SK-N-SH treated with all-trans-retinoic acid at 6 μM for 48 hours (cell line): ENCODE measurements around the gene PLEKHH1.

Experiments
- ATAC-seq: fragments of 200-7000 bp; cut with Tn5 transposase; 3 replicates; pipeline ENCODE4 v1.9.1; 2020; ENCODE audit warnings: mild to moderate bottlenecking, moderate library complexity
- ARNTL ChIP-seq: fragments of 450-650 bp; formaldehyde crosslinking; IDR thresholded peaks from 2 replicates; pipeline ENCODE4 v1.5.0; 2020; ENCODE audit warnings: low read depth, mild to moderate bottlenecking, moderate library complexity, borderline replicate concordance
- BACH2 ChIP-seq: fragments of 250-450 bp; sonication (Bioruptor Pico); IDR thresholded peaks from 2 replicates; pipeline ENCODE4 v1.9.0; 2021; ENCODE audit warnings: mild to moderate bottlenecking, borderline replicate concordance
- CSDC2 ChIP-seq: fragments of 250-450 bp; sonication (Bioruptor Pico); IDR thresholded peaks from 2 replicates; pipeline ENCODE4 v1.5.0; 2020; ENCODE audit warnings: mild to moderate bottlenecking, moderate library complexity
- CSRNP3 ChIP-seq: fragments of 250-450 bp; sonication (Bioruptor Pico); IDR thresholded peaks from 2 replicates; pipeline ENCODE4 v1.5.1; 2021; ENCODE audit warnings: mild to moderate bottlenecking, moderate library complexity
- GLIS3 ChIP-seq: fragments of 250-450 bp; sonication (Bioruptor Pico); IDR thresholded peaks from 2 replicates; pipeline ENCODE4 v1.5.0; 2020; ENCODE audit warnings: mild to moderate bottlenecking, moderate library complexity
- ISL1 ChIP-seq: fragments of 250-450 bp; sonication (Bioruptor Pico); IDR thresholded peaks from 2 replicates; pipeline ENCODE4 v2.1.2; 2022; ENCODE audit warnings: mild to moderate bottlenecking, moderate library complexity
- OSR1 ChIP-seq: fragments of 250-450 bp; sonication (Bioruptor Pico); IDR thresholded peaks from 2 replicates; pipeline ENCODE4 v1.8.0; 2022; ENCODE audit warnings: moderate library complexity, mild to moderate bottlenecking, inconsistent platforms
- RARB ChIP-seq: fragments of 250-450 bp; sonication (Bioruptor Pico); IDR thresholded peaks from 2 replicates; pipeline ENCODE4 v1.8.0; 2021; ENCODE audit warnings: mild to moderate bottlenecking, moderate library complexity
- TOX ChIP-seq: fragments of 250-450 bp; sonication (Bioruptor Pico); IDR thresholded peaks from 2 replicates; pipeline ENCODE4 v1.8.0; 2021; ENCODE audit warnings: mild to moderate bottlenecking, moderate library complexity, borderline replicate concordance
- ZC3H10 ChIP-seq: fragments of 250-450 bp; sonication (Bioruptor Pico); IDR thresholded peaks from 2 replicates; pipeline ENCODE4 v1.5.1; 2021; ENCODE audit warnings: mild to moderate bottlenecking, moderate library complexity
- ZFP3 ChIP-seq: fragments of 250-450 bp; sonication (Bioruptor Pico); IDR thresholded peaks from 2 replicates; pipeline ENCODE4 v1.5.0; 2020; ENCODE audit warnings: mild to moderate bottlenecking, moderate library complexity
- ZFP30 ChIP-seq: fragments of 450-650 bp; formaldehyde crosslinking; IDR thresholded peaks from 2 replicates; pipeline ENCODE4 v1.5.0; 2022; ENCODE audit warnings: mild to moderate bottlenecking, moderate library complexity
- ZNF70 ChIP-seq: fragments of 450-650 bp; formaldehyde crosslinking; IDR thresholded peaks from 2 replicates; pipeline ENCODE4 v1.5.0; 2020; ENCODE audit warnings: mild to moderate bottlenecking, moderate library complexity
- ZNF8 ChIP-seq: fragments of 450-650 bp; formaldehyde crosslinking; IDR thresholded peaks from 2 replicates; pipeline ENCODE4 v1.5.0; 2020; ENCODE audit warnings: mild to moderate bottlenecking, moderate library complexity
- TF ChIP-seq, protein P1 (sequence below): fragments of 250-450 bp; sonication (Bioruptor Pico); IDR thresholded peaks from 2 replicates; pipeline ENCODE4 v1.5.0; 2020; ENCODE audit warnings: mild to moderate bottlenecking, moderate library complexity
- TF ChIP-seq, protein P2 (sequence below): fragments of 250-450 bp; sonication (Bioruptor Pico); IDR thresholded peaks from 2 replicates; pipeline ENCODE4 v1.8.0; 2020; ENCODE audit warnings: mild to moderate bottlenecking, moderate library complexity, borderline replicate concordance
- TF ChIP-seq, protein P3 (sequence below): fragments of 250-450 bp; sonication (Bioruptor Pico); IDR thresholded peaks from 2 replicates; pipeline ENCODE4 v1.8.0; 2021; ENCODE audit warnings: low read depth, mild to moderate bottlenecking, moderate library complexity, borderline replicate concordance
- TF ChIP-seq, protein P4 (sequence below): fragments of 250-450 bp; sonication (Bioruptor Pico); IDR thresholded peaks from 2 replicates; pipeline ENCODE4 v1.5.1; 2020; ENCODE audit warnings: low read depth, mild to moderate bottlenecking, moderate library complexity

PLEKHH1 gene

DNA sequence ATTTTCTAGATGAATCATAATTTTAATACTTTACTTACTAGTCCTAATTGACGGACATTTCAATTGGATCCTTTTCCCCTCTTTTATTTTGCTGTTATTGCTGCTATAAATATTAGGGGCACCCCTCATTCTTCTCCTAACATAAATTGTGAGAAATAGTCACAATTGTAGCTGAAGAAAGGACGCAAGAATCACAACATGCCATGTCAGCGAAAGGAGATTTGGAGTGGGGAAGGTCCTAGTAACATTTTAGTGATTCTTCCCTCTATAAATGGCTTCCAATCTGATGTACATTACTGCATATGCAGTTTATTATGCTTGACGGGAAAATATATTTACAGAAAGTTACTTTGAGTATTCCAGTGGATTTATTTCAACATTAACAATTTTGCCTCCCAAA, 7.7 kb upstream of the PLEKHH1 start:
- ATAC-seq = no peak
- TF ChIP-seq TOX (CRISPR knock-in tag) (no peak), CSDC2 (CRISPR knock-in tag) (no peak), BACH2 (no peak), ZFP30 (no peak), GLIS3 (no peak), ARNTL (CRISPR knock-in tag) (no peak), ISL1 (CRISPR knock-in tag) (no peak), CSRNP3 (CRISPR knock-in tag) (no peak), ZNF70 (CRISPR knock-in tag) (no peak), ZC3H10 (CRISPR knock-in tag) (no peak), OSR1 (CRISPR knock-in tag) (no peak), ZNF8 (no peak)
- TF ChIP-seq, protein P1, sequence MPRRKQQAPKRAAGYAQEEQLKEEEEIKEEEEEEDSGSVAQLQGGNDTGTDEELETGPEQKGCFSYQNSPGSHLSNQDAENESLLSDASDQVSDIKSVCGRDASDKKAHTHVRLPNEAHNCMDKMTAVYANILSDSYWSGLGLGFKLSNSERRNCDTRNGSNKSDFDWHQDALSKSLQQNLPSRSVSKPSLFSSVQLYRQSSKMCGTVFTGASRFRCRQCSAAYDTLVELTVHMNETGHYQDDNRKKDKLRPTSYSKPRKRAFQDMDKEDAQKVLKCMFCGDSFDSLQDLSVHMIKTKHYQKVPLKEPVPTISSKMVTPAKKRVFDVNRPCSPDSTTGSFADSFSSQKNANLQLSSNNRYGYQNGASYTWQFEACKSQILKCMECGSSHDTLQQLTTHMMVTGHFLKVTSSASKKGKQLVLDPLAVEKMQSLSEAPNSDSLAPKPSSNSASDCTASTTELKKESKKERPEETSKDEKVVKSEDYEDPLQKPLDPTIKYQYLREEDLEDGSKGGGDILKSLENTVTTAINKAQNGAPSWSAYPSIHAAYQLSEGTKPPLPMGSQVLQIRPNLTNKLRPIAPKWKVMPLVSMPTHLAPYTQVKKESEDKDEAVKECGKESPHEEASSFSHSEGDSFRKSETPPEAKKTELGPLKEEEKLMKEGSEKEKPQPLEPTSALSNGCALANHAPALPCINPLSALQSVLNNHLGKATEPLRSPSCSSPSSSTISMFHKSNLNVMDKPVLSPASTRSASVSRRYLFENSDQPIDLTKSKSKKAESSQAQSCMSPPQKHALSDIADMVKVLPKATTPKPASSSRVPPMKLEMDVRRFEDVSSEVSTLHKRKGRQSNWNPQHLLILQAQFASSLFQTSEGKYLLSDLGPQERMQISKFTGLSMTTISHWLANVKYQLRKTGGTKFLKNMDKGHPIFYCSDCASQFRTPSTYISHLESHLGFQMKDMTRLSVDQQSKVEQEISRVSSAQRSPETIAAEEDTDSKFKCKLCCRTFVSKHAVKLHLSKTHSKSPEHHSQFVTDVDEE (CRISPR knock-in tag) = no peak
- TF ChIP-seq, protein P2, sequence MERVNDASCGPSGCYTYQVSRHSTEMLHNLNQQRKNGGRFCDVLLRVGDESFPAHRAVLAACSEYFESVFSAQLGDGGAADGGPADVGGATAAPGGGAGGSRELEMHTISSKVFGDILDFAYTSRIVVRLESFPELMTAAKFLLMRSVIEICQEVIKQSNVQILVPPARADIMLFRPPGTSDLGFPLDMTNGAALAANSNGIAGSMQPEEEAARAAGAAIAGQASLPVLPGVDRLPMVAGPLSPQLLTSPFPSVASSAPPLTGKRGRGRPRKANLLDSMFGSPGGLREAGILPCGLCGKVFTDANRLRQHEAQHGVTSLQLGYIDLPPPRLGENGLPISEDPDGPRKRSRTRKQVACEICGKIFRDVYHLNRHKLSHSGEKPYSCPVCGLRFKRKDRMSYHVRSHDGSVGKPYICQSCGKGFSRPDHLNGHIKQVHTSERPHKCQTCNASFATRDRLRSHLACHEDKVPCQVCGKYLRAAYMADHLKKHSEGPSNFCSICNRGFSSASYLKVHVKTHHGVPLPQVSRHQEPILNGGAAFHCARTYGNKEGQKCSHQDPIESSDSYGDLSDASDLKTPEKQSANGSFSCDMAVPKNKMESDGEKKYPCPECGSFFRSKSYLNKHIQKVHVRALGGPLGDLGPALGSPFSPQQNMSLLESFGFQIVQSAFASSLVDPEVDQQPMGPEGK (CRISPR knock-in tag) = no peak
- TF ChIP-seq, protein P3, sequence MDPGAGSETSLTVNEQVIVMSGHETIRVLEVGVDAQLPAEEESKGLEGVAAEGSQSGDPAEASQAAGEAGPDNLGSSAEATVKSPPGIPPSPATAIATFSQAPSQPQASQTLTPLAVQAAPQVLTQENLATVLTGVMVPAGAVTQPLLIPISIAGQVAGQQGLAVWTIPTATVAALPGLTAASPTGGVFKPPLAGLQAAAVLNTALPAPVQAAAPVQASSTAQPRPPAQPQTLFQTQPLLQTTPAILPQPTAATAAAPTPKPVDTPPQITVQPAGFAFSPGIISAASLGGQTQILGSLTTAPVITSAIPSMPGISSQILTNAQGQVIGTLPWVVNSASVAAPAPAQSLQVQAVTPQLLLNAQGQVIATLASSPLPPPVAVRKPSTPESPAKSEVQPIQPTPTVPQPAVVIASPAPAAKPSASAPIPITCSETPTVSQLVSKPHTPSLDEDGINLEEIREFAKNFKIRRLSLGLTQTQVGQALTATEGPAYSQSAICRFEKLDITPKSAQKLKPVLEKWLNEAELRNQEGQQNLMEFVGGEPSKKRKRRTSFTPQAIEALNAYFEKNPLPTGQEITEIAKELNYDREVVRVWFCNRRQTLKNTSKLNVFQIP (CRISPR knock-in tag) = no peak
- TF ChIP-seq, all 23 proteins: peak for 0

- ATAC-seq = no peak
- TF ChIP-seq, protein P4, sequence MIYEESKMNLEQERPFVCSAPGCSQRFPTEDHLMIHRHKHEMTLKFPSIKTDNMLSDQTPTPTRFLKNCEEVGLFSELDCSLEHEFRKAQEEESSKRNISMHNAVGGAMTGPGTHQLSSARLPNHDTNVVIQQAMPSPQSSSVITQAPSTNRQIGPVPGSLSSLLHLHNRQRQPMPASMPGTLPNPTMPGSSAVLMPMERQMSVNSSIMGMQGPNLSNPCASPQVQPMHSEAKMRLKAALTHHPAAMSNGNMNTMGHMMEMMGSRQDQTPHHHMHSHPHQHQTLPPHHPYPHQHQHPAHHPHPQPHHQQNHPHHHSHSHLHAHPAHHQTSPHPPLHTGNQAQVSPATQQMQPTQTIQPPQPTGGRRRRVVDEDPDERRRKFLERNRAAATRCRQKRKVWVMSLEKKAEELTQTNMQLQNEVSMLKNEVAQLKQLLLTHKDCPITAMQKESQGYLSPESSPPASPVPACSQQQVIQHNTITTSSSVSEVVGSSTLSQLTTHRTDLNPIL (CRISPR knock-in tag) = no peak
- TF ChIP-seq RARB (no peak), ISL1 (CRISPR knock-in tag) (no peak), TOX (CRISPR knock-in tag) (no peak), OSR1 (CRISPR knock-in tag) (no peak), ZNF8 (no peak), ZNF70 (CRISPR knock-in tag) (no peak), ZFP3 (CRISPR knock-in tag) (no peak), ZFP30 (no peak)
- TF ChIP-seq, protein P3 (CRISPR knock-in tag) = no peak
- TF ChIP-seq, protein P2 (CRISPR knock-in tag) = no peak
These were observed 6.9 kb upstream of the PLEKHH1 start for GRCh38 chr14:67526181-67526580.
